ENCODE results near the gene EPB41L5.
"Not testable (repeated sequence)": the region's sequence is repeated elsewhere in the genome, so short reads cannot be mapped to it uniquely, and the experiment has no call there.

The EPB41L5 gene

GRCh38 chr2:120012771-120013596 lies at the start of gene EPB41L5:
EPB41L5 (plus strand) TSS chr2:120013077; CDS start chr2:120019085, 6,008 bp downstream.
- peak; percentile 86 for FAIRE-seq
- peak; percentile 82 for DNase-seq (ENCODE audit: insufficient read length, low spot score)

- DNase-seq (ENCODE audit: insufficient read length, low spot score) (no peak), FAIRE-seq (peak; percentile 68)
Measured at GRCh38 chr2:119981896-119982295, 31.0 kb upstream of the EPB41L5 start.

GRCh38 chr2:119982506-119982905 lies 30.4 kb upstream of the EPB41L5 start:
- DNase-seq (ENCODE audit: insufficient read length, low spot score) (no peak), FAIRE-seq (no peak)

- no peak for FAIRE-seq
Measured at GRCh38 chr2:119983108-119983507, 29.8 kb upstream of the EPB41L5 start.

GRCh38 chr2:119996148-119996547 lies 16.7 kb upstream of the EPB41L5 start:
- no peak for FAIRE-seq
- no peak for DNase-seq (ENCODE audit: insufficient read length, low spot score)

More at GRCh38 chr2:119983108-119983507, 29.8 kb upstream of the EPB41L5 start:
- no peak for DNase-seq (ENCODE audit: insufficient read length, low spot score)

- not testable (repeated sequence) for FAIRE-seq; DNase-seq (ENCODE audit: insufficient read length, low spot score)
Measured at GRCh38 chr2:119996896-119997891, 15.7 kb upstream of the EPB41L5 start.

GRCh38 chr2:120001471-120001870 lies 11.4 kb upstream of the EPB41L5 start:
- no peak for FAIRE-seq

GRCh38 chr2:120004254-120004653 lies 8.6 kb upstream of the EPB41L5 start:
- FAIRE-seq, result no peak
- no peak for DNase-seq (ENCODE audit: insufficient read length, low spot score)

More at GRCh38 chr2:120001471-120001870, 11.4 kb upstream of the EPB41L5 start:
- no peak for DNase-seq (ENCODE audit: insufficient read length, low spot score)

- peak; percentile 40 for DNase-seq (ENCODE audit: insufficient read length, low spot score)
- peak; percentile 78 for FAIRE-seq
Measured at GRCh38 chr2:120005834-120006521, 6.9 kb upstream of the EPB41L5 start.

GRCh38 chr2:120007851-120008250 lies 5.0 kb upstream of the EPB41L5 start:
- no peak for DNase-seq (ENCODE audit: insufficient read length, low spot score)
- no peak for FAIRE-seq

GRCh38 chr2:120012363-120012762 lies 514 bp upstream of the EPB41L5 start:
- no peak for DNase-seq (ENCODE audit: insufficient read length, low spot score)
- no peak for FAIRE-seq

- DNase-seq (ENCODE audit: insufficient read length, low spot score) (no peak), FAIRE-seq (peak; percentile 11)
Measured at GRCh38 chr2:120013597-120014223, 833 bp downstream of the EPB41L5 start.

- FAIRE-seq (no peak), DNase-seq (ENCODE audit: insufficient read length, low spot score) (no peak)
Measured at GRCh38 chr2:120014226-120014980, 1.5 kb downstream of the EPB41L5 start.

- no peak for FAIRE-seq
Measured at GRCh38 chr2:120016800-120017199, 3.9 kb downstream of the EPB41L5 start.

GRCh38 chr2:120017201-120017600 lies 4.3 kb downstream of the EPB41L5 start:
- FAIRE-seq, result no peak
- no peak for DNase-seq (ENCODE audit: insufficient read length, low spot score)

More at GRCh38 chr2:120016800-120017199, 3.9 kb downstream of the EPB41L5 start:
- no peak for DNase-seq (ENCODE audit: insufficient read length, low spot score)

GRCh38 chr2:120018549-120018948 lies 5.7 kb downstream of the EPB41L5 start:
- FAIRE-seq, result no peak
- no peak for DNase-seq (ENCODE audit: insufficient read length, low spot score)

- no peak for DNase-seq (ENCODE audit: insufficient read length, low spot score)
Measured at GRCh38 chr2:120020554-120020953, 7.7 kb downstream of the EPB41L5 start.

GRCh38 chr2:120022505-120022904 lies 9.6 kb downstream of the EPB41L5 start:
- not testable (repeated sequence) for FAIRE-seq; DNase-seq (ENCODE audit: insufficient read length, low spot score)

More at GRCh38 chr2:120020554-120020953, 7.7 kb downstream of the EPB41L5 start:
- no peak for FAIRE-seq

- FAIRE-seq (no peak), DNase-seq (ENCODE audit: insufficient read length, low spot score) (no peak)
Measured at GRCh38 chr2:120026890-120027289, 14.0 kb downstream of the EPB41L5 start.
